AG04449 (cell line): Measurements from ENCODE around the gene DOCK2.
"Not testable (repeated sequence)": the region's sequence is repeated elsewhere in the genome, so short reads cannot be mapped to it uniquely, and the experiment has no call there.

Experiments used
- CTCF ChIA-PET: fragments of 350-600 bp; formaldehyde crosslinking; extraction: SDS; loops from one replicate; lab custom pipeline; 2021; ENCODE audit warnings: antibody characterized with exemption; lab: Yijun Ruan, JAX
- POLR2A ChIA-PET: fragments of 400-600, 350-600 bp; formaldehyde crosslinking; extraction: SDS; loops from one replicate; lab custom pipeline; 2020; ENCODE audit warnings: antibody characterized with exemption, inconsistent platforms; lab: Yijun Ruan, JAX
- DNase-seq: peaks from one replicate; pipeline ENCODE4 v3.0.0-alpha.2; 2010; ENCODE audit warnings: low read depth, low spot score
- H3K4me3 ChIP-seq: 2 replicates; pipeline ENCODE4 v1.5.1; 2011; ENCODE audit warnings: low read depth, mild to moderate bottlenecking, control low read depth, low read length
- TF ChIP-seq, protein P1 (sequence below): IDR thresholded peaks from one replicate; pipeline ENCODE4 v1.5.1; 2011; ENCODE audit warnings: mild to moderate bottlenecking, moderate library complexity, low read length, control low read depth, inconsistent platforms; ENCODE audit not compliant: insufficient read depth; ENCODE audit errors: missing control alignments

The DOCK2 gene

DNA sequence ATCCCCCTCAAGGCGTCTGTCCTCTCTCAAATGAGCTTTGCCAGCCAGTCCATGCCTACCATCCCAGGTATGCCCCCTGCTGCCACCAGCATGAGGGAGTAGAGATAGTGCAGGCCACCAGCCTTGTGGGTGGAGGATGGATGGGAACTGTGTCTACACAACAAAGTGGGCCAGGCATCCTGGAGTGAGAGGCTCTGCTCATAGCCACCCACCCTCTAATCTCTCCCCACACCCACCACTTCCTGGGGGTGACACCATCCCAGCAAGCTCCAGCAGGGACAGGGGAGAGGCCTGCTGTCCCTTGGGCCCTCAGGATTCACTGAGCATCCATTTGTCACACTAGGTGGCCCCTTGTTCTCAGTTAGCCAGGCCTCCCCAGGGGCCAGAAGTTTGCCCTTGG is 443.1 kb downstream of the DOCK2 start:
- H3K4me3 ChIP-seq, result no peak overlapping the region
- TF ChIP-seq, protein P1, sequence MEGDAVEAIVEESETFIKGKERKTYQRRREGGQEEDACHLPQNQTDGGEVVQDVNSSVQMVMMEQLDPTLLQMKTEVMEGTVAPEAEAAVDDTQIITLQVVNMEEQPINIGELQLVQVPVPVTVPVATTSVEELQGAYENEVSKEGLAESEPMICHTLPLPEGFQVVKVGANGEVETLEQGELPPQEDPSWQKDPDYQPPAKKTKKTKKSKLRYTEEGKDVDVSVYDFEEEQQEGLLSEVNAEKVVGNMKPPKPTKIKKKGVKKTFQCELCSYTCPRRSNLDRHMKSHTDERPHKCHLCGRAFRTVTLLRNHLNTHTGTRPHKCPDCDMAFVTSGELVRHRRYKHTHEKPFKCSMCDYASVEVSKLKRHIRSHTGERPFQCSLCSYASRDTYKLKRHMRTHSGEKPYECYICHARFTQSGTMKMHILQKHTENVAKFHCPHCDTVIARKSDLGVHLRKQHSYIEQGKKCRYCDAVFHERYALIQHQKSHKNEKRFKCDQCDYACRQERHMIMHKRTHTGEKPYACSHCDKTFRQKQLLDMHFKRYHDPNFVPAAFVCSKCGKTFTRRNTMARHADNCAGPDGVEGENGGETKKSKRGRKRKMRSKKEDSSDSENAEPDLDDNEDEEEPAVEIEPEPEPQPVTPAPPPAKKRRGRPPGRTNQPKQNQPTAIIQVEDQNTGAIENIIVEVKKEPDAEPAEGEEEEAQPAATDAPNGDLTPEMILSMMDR, result no peak
- DNase-seq, result no peak
- ChIA-PET POLR2A (no interaction called here), CTCF (interaction anchor here (1.7 to 3.1 kb wide), 2 partner anchors 9 to 105 kb away, joined by 5 to 15 read pairs; no protein-coding TSS in a partner anchor)

DNA sequence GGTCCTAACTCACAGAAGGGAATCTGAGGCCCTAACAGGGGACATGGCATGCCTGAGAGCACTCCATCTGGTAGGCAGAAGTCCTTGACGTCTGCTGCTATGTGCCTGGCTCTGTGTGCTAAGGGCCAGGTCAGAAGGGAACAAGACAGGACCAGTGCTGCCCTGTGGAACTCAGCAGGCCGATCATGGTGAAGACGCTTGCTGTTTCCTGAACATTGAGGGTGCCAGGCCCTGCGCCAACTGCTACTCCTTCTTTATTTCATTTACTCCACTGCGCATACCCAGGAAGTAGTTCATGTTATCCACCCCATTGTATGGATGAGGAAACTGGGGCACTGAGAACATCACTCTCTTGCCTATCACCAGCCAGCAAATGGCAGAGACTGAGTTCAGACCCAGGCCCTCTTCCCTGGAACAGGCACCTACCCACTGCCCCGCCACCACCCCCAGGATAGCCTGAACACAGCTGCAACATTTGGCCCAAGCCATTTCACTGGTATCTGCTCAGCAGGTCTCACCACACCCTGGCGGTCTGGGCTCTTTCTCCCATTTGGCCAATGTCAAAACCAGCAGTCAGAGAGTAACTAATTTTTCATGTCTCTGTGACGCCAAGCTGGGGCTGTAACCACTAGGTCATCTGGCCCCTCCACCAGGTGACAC is 443.8 kb downstream of the DOCK2 start:
- H3K4me3 ChIP-seq, result no peak overlapping the region
- POLR2A ChIA-PET, result no interaction called here
- TF ChIP-seq, protein P1, result no peak
- no peak for DNase-seq
- CTCF ChIA-PET, result interaction anchor here (0.9 to 3.1 kb wide), 3 partner anchors 10 to 135 kb away, joined by 3 to 15 read pairs (median 5); no protein-coding TSS in a partner anchor

DNA sequence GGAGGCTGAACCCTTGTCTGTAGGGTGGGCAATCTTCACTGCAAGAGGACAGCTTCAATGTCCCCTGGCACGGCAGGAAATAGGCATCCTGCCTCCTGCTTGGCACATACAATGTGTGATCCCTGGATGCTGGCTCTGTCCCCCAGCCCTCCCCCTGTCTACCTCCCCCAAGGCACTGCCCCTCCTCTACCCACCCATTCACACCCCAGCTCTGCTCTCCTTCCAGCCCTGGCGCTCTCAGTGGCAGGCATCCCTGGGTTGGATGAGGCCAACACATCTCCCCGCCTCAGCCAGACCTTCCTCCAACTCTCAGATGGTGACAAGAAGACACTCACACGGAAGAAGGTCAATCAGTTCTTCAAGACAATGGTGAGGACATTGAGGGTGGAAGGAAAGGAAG is 444.5 kb downstream of the DOCK2 start:
- ChIA-PET POLR2A (no interaction called here), CTCF (interaction anchor here (0.9 kb wide), 1 partner anchor 135 kb away, joined by 3 read pairs; no protein-coding TSS in a partner anchor)
- no peak overlapping the region for H3K4me3 ChIP-seq
- TF ChIP-seq, protein P1, result no peak
- DNase-seq, result no peak

DNA sequence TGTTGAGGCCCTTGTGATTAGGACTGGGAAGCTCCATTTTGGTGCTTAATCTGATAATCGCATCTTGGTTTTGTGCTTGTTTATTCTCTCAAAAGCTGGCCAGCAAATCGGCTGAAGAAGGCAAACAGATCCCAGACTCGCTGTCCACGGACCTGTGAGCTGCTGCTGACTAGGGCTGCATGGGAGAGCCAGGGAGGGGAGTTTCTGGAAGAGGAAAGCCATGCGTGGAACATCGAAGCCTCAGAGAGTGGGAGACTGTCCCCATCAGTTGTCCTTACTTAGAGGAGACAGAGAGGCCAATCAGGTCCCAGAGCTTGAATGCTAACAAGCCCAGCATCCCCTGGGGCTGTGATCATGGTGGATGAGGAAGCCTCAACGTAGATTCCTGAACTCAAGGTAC is 445.6 kb downstream of the DOCK2 start:
- ChIA-PET CTCF (interaction anchor here (0.9 to 1.3 kb wide), 2 partner anchors 12 to 18 kb away, joined by 4 to 12 read pairs; no protein-coding TSS in a partner anchor), POLR2A (no interaction called here)

DNA sequence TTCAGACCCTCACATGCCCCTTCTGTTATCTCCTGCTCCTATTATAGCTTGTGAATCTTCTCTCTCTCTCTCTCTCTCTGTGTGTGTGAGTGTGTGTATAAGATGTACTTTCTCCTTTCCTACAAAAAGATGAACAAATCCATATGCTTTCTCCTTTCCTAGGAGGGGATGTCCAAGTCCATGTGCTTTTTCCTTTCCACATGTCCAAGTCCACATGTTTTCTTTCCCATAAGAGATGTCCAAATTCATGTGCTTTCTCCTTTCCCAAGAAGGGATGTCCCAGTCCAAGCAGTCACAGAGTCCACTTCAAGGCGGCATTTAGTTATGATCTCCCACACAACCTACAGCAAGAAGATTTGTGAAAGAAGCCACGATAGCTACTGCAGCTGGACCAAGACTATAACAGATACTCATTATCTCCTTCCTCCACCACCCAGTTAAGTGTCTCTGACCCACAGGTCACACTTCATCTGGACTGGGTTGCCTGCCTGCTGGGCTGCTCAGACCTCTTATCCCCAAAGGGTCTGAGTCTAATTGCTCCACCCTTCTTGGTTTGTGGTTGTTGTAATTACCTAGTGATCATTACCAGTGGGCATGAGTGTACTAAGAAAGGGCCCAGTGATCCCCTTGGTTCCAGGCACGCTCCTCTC is 450.2 kb downstream of the DOCK2 start:
- POLR2A ChIA-PET, result no interaction called here
- TF ChIP-seq, protein P1, result no peak
- CTCF ChIA-PET, result no interaction called here
- no peak for DNase-seq
- H3K4me3 ChIP-seq, result no peak overlapping the region

More for the DNA sequence above, 445.6 kb downstream of the DOCK2 start:
- no peak for DNase-seq
- TF ChIP-seq, protein P1, result no peak
- H3K4me3 ChIP-seq, result no peak overlapping the region

DNA sequence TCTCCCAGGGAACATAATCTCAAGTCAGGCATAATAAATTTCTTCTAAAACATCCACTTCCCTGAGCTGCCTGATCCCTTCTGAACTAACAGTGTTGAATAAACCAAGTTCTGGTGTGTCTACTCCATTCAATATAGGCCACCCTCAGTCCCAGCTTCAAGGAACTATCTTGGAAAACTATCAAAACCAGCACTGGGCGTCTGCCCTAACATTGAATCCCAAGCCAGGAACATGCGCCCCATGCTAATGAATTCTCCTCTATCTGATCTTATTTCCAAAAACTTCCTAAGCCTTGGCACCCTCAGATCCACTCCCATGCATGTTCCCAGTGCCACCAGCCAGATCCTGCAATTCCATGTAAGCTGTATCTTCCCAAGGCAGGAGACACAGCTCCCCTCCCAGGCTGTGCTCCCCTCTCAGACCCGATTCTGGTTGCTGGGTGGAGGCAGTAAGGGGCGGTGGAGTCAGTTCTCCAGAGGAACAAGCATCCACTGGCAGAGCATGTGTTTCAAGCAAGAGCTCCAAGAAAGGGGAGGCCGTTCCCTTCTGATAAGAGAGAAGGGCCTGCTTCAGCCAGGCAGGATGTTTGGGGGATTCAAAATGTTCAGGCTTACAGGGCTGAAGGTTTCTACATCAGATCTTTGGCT is 455.5 kb downstream of the DOCK2 start:
- ChIA-PET CTCF (interaction anchor here (0.7 to 5.4 kb wide), 6 partner anchors 8 to 391 kb away, joined by 3 to 45 read pairs (median 3); no protein-coding TSS in a partner anchor), POLR2A (no interaction called here)
- H3K4me3 ChIP-seq, result no peak overlapping the region
- TF ChIP-seq, protein P1, result no peak
- DNase-seq, result no peak

DNA sequence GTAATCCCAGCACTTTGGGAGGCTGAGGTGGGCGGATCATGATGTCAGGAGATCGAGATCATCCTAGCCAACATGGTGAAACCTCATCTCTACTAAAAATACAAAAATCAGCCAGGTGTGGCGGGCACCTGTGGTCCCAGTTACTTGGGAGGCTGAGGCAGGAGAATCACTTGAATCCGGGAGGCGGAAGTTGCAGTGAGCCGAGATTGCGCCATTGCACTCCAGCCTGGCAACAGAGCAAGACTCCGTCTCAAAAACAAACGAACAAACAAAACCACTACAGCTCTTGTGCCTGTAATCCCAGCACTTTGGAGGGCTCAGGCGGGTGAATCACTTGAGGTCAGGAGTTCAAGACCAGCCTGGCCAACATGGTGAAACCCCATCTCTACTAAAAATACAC is 457.3 kb downstream of the DOCK2 start:
- H3K4me3 ChIP-seq, POLR2A ChIA-PET, DNase-seq: not testable (repeated sequence)
- CTCF ChIA-PET, result interaction anchor here (3.3 to 5.4 kb wide), 2 partner anchors 23 to 91 kb away, joined by 12 to 45 read pairs; no protein-coding TSS in a partner anchor
